HCT116 (cell line): ENCODE data around the gene CCDC70.

Experiments
- EZH2 ChIP-seq: fragments of 200-600 bp; sonication (generic); IDR thresholded peaks from 2 replicates; pipeline ENCODE4 v1.6.1; 2017; ENCODE audit warnings: antibody characterized with exemption, mixed run types
- FOSL1 ChIP-seq: IDR thresholded peaks from 2 replicates; pipeline ENCODE4 v1.6.1; 2012; ENCODE audit warnings: low read depth
- POLR2A ChIP-seq: IDR thresholded peaks from 2 replicates; pipeline ENCODE4 v1.7.0; 2011; ENCODE audit warnings: borderline replicate concordance; ENCODE audit not compliant: insufficient read depth, insufficient read length; ENCODE audit errors: extremely low read depth
- POLR2AphosphoS5 ChIP-seq: IDR thresholded peaks from 2 replicates; pipeline ENCODE4 v1.6.1; 2011; ENCODE audit warnings: mild to moderate bottlenecking, low read depth, low read length, moderate library complexity
- TF ChIP-seq, protein P1 (sequence below), 3 experiments: fragments of 200-600 bp in 1 of 3; sonication (generic) in 1 of 3; IDR thresholded peaks in 2 of 3; conservative IDR thresholded peaks in 1 of 3; 2 replicates each; pipeline ENCODE4 v1.5.1; 2012 to 2017; ENCODE audit warnings: low read depth in 2 of 3, low read length in 2 of 3, antibody characterized with exemption in 1 of 3, borderline replicate concordance in 1 of 3, control low read depth in 1 of 3, mild to moderate bottlenecking in 1 of 3, mixed read lengths in 1 of 3, mixed run types in 1 of 3, moderate library complexity in 1 of 3; ENCODE audit not compliant: insufficient read depth in 1 of 3

GRCh38 chr13:51831519-51831918 lies 30.2 kb upstream of the CCDC70 start:
- TF ChIP-seq FOSL1, result no peak
- no peak for TF ChIP-seq EZH2
- TF ChIP-seq POLR2A, result no peak
- TF ChIP-seq, protein P1, sequence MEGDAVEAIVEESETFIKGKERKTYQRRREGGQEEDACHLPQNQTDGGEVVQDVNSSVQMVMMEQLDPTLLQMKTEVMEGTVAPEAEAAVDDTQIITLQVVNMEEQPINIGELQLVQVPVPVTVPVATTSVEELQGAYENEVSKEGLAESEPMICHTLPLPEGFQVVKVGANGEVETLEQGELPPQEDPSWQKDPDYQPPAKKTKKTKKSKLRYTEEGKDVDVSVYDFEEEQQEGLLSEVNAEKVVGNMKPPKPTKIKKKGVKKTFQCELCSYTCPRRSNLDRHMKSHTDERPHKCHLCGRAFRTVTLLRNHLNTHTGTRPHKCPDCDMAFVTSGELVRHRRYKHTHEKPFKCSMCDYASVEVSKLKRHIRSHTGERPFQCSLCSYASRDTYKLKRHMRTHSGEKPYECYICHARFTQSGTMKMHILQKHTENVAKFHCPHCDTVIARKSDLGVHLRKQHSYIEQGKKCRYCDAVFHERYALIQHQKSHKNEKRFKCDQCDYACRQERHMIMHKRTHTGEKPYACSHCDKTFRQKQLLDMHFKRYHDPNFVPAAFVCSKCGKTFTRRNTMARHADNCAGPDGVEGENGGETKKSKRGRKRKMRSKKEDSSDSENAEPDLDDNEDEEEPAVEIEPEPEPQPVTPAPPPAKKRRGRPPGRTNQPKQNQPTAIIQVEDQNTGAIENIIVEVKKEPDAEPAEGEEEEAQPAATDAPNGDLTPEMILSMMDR (IDR thresholded peaks at IDR 0.05 in 2 of 3, conservative IDR thresholded peaks at IDR 0.05 in 1 of 3; ENCODE audit: borderline replicate concordance in 1 of 3, insufficient read depth in 1 of 3, low read depth in 2 of 3, low read length in 2 of 3), result no peak
- no peak for TF ChIP-seq POLR2AphosphoS5
